Liver (tissue), 9 donors: ENCODE measurements around the gene WIPI1. TPM values are rescaled to one million over a fixed set of nuclear protein-coding genes. Genes with fewer than 3 reads are reported as not detected.
"Not testable (repeated sequence)": the region's sequence is repeated elsewhere in the genome, so short reads cannot be mapped to it uniquely, and the experiment has no call there.

Experiments
- DNase-seq: peaks from one replicate; pipeline ENCODE4 v3.0.0-alpha.2; 2017; ENCODE audit warnings: low spot score
- H3K27ac ChIP-seq, 2 donors: one replicate each; pipeline ENCODE4 v1.7.0; 2013; ENCODE audit warnings: inconsistent platforms in 2 of 2, low read length in 2 of 2, control low read depth in 1 of 2, low read depth in 1 of 2, mild to moderate bottlenecking in 1 of 2
- H3K27me3 ChIP-seq, 4 donors: one replicate each; pipeline versions ENCODE4 v1.6.1 to v1.7.0; 2013; ENCODE audit warnings: low read length in 3 of 4, inconsistent platforms in 1 of 4, mild to moderate bottlenecking in 1 of 4, moderate library complexity in 1 of 4; ENCODE audit not compliant: control insufficient read depth in 4 of 4, insufficient read depth in 4 of 4
- H3K36me3 ChIP-seq, 4 donors: one replicate each; pipeline versions ENCODE4 v1.6.1 to v1.7.0; 2013; ENCODE audit warnings: low read length in 3 of 4, mild to moderate bottlenecking in 3 of 4, low read depth in 1 of 4, moderate library complexity in 1 of 4; ENCODE audit not compliant: control insufficient read depth in 4 of 4, insufficient read depth in 3 of 4
- H3K4me1 ChIP-seq, 4 donors: one replicate each; pipeline versions ENCODE4 v1.6.1 to v1.7.0; 2013; ENCODE audit warnings: low read length in 3 of 4, mild to moderate bottlenecking in 3 of 4, moderate library complexity in 1 of 4; ENCODE audit not compliant: control insufficient read depth in 4 of 4, insufficient read depth in 4 of 4
- H3K4me3 ChIP-seq, 3 donors: one replicate each; pipeline versions ENCODE4 v1.6.1 to v1.7.0; 2013; ENCODE audit warnings: low read length in 3 of 3, control low read depth in 1 of 3, low read depth in 1 of 3, mild to moderate bottlenecking in 1 of 3
- H3K9ac ChIP-seq, 2 donors: one replicate each; pipeline ENCODE4 v1.7.0; 2013; ENCODE audit warnings: low read length in 2 of 2, mild to moderate bottlenecking in 2 of 2, moderate library complexity in 2 of 2, control low read depth in 1 of 2, low read depth in 1 of 2
- H3K9me3 ChIP-seq, 4 donors: one replicate each; pipeline versions ENCODE4 v1.6.1 to v1.7.0; 2013; ENCODE audit warnings: low read length in 3 of 4; ENCODE audit not compliant: control insufficient read depth in 4 of 4
- CTCF ChIP-seq: fragments of 150-350 bp; IDR thresholded peaks from 2 replicates; pipeline ENCODE4 v1.5.1; 2017; ENCODE audit warnings: improper control_type of control experiment, low read depth, low read length; ENCODE audit not compliant: missing input control
- EGR1 ChIP-seq, 2 donors: IDR thresholded peaks; 2 replicates each; pipeline ENCODE4 v1.6.1; 2016 to 2018; ENCODE audit warnings: antibody characterized with exemption in 2 of 2, low read depth in 2 of 2
- FOXA1 ChIP-seq: IDR thresholded peaks from 2 replicates; pipeline ENCODE4 v1.6.1; 2016; ENCODE audit warnings: antibody characterized with exemption
- GABPA ChIP-seq, 2 donors: IDR thresholded peaks in 1 of 2; conservative IDR thresholded peaks in 1 of 2; 2 replicates each; pipeline ENCODE4 v1.6.1; 2016; ENCODE audit warnings: antibody characterized with exemption in 2 of 2, mild to moderate bottlenecking in 1 of 2, moderate library complexity in 1 of 2
- HNF4G ChIP-seq: IDR thresholded peaks from 2 replicates; pipeline ENCODE4 v1.6.1; 2016; ENCODE audit warnings: antibody characterized with exemption
- JUND ChIP-seq, 2 donors: IDR thresholded peaks; 2 replicates each; pipeline ENCODE4 v1.6.1; 2016; ENCODE audit warnings: antibody characterized with exemption in 2 of 2
- MAX ChIP-seq: IDR thresholded peaks from 2 replicates; pipeline ENCODE4 v1.6.1; 2016; ENCODE audit warnings: antibody characterized with exemption
- NR2F2 ChIP-seq: IDR thresholded peaks from 2 replicates; pipeline ENCODE4 v1.6.1; 2016; ENCODE audit warnings: antibody characterized with exemption
- RAD21 ChIP-seq, 2 donors: IDR thresholded peaks; 2 replicates each; pipeline ENCODE4 v1.6.1; 2016; ENCODE audit warnings: antibody characterized with exemption in 2 of 2, mild to moderate bottlenecking in 2 of 2
- RXRA ChIP-seq, 2 donors: IDR thresholded peaks; 2 replicates each; pipeline ENCODE4 v1.6.1; 2017 to 2018; ENCODE audit warnings: antibody characterized with exemption in 2 of 2, mild to moderate bottlenecking in 1 of 2
- SP1 ChIP-seq: IDR thresholded peaks from 2 replicates; pipeline ENCODE4 v1.6.1; 2018; ENCODE audit warnings: antibody characterized with exemption, mild to moderate bottlenecking
- TAF1 ChIP-seq: conservative IDR thresholded peaks from 2 replicates; pipeline ENCODE4 v1.6.1; 2016; ENCODE audit warnings: antibody characterized with exemption, mild to moderate bottlenecking
- YY1 ChIP-seq: IDR thresholded peaks from 2 replicates; pipeline ENCODE4 v1.6.1; 2016; ENCODE audit warnings: antibody characterized with exemption, mild to moderate bottlenecking
- WGBS: extraction: QIAGEN DNeasy Blood & Tissue Kit; methylation state at CpG from one replicate; pipeline ENCODE4 v1.1.7; 2013; 5-methylcytosine and 5-hydroxymethylcytosine counted together
- polyA plus RNA-seq, 2 donors: library from polyadenylated mRNA; stranded (reverse) in 1 of 2; unstranded in 1 of 2; fragments of 200-250 nt in 1 of 2; fragments of >200 nt in 1 of 2; fragmentation: Nextera tagmentation in 1 of 2; extraction: Ambion mirVana in 1 of 2; gene quantifications; one replicate each; pipeline versions ENCODE4 v1.2.1 to v1.2.3, GENCODE V29; 2013 to 2015
- total RNA-seq, 2 donors: library from RNA; depleted of rRNA; stranded (reverse); fragments of >200 nt; gene quantifications; one replicate each; pipeline ENCODE4 v1.2.3, GENCODE V29; 2014
- TF ChIP-seq, protein P1 (sequence below): IDR thresholded peaks from 2 replicates; pipeline ENCODE4 v1.6.1; 2016; ENCODE audit warnings: antibody characterized with exemption
- TF ChIP-seq, protein P2 (sequence below): IDR thresholded peaks from 2 replicates; pipeline ENCODE4 v1.6.1; 2016; ENCODE audit warnings: antibody characterized with exemption
- donor health status: healthy.
- donor health status: healthy.
- donor health status: healthy.
- donor health status: healthy.
- donor health status: healthy.

The WIPI1 gene
- total and polyA plus RNA-seq, 4 donors: 21.1 to 48.6 (median 29.8) TPM

GRCh38 chr17:68497885-68498319 lies 40.6 kb upstream of the WIPI1 start:
- H3K9ac ChIP-seq: no peak overlapping the region
- no peak overlapping the region for H3K4me3 ChIP-seq

GRCh38 chr17:68495081-68495480 lies 37.8 kb upstream of the WIPI1 start:
- Histone ChIP-seq H3K4me1 (peaks cover 4 to 17% (median 8%) of the 10 kb centered on the region in 4 donors), H3K27ac (no peak overlapping the region), H3K9me3 (no peaks in the 10 kb centered on the region), H3K27me3 (no peaks in the 10 kb centered on the region), H3K36me3 (no peaks in the 10 kb centered on the region), H3K9ac (no peak overlapping the region), H3K4me3 (no peak overlapping the region)
- WGBS: 95% methylated on average over 4 of the region's 4 CpGs
- TF ChIP-seq JUND (IDR thresholded peaks at IDR 0.05) (no peak), YY1 (no peak), FOXA1 (no peak), EGR1 (IDR thresholded peaks at IDR 0.05; ENCODE audit: low read depth in 2 of 2) (no peak), RXRA (IDR thresholded peaks at IDR 0.05) (no peak)
- DNase-seq: no peak

More at GRCh38 chr17:68497885-68498319, 40.6 kb upstream of the WIPI1 start:
- Histone ChIP-seq H3K27ac (peak overlapping the region; percentile 60 to 74), H3K36me3 (no peaks in the 10 kb centered on the region), H3K9me3 (no peaks in the 10 kb centered on the region), H3K4me1 (peaks cover 4 to 11% (median 8%) of the 10 kb centered on the region in 4 donors), H3K27me3 (no peaks in the 10 kb centered on the region)
- no peak for TF ChIP-seq HNF4G
- TF ChIP-seq MAX: peak; percentile 1
- no peak for TF ChIP-seq YY1
- no peak for DNase-seq
- 4% methylated on average over 3 of the region's 3 CpGs for WGBS

GRCh38 chr17:68492394-68493054 lies 35.2 kb upstream of the WIPI1 start:
- not testable (repeated sequence) for DNase-seq, H3K4me3 ChIP-seq, H3K4me1 ChIP-seq, H3K27me3 ChIP-seq, H3K36me3 ChIP-seq, H3K9ac ChIP-seq, H3K27ac ChIP-seq, H3K9me3 ChIP-seq
- 89% methylated on average over 8 of the region's 8 CpGs for WGBS

DNA sequence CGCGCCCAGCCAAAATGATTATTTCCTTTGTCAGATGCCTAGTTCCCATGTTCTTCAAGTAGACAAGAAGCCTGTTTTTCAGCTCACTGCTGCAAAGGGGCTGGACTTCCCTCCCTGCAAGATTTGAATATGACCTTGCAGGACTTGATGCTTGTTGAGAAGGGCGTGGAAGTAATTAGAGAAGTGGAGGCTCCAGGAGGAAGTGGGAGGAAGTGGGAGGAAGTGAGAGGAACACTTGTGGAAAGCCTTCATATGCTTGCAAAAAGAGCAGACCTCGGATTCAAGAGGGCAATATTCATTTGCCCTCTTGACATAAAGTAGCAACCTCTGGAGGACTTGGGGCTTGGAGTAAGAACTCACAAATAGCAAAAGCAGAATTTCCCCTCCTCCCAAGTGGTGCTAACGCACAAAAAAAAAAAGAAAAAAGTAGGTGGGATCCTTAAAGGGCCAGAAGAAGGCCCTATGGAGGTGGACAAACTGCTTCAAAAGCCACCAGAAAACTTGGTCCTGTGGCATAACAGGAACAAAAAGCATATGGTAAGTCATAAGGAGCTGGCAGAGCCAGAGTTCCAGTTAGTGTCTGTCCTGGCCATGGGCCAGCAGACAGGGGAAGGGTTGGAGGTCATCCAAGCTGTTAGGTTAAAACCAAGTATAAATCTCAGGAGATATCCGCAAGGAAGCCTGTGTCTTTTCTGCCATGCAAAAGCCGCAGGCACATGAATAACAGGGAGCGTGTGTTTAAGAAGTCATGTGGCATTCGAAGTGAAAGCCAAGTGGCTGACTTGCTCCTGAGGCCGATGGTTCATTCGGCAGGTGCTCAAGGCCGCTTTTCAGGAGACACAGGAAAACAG lies 34.3 kb upstream of the WIPI1 start:
- 74% methylated on average over 12 of the region's 12 CpGs for WGBS
- no peak for DNase-seq
- no peaks in the 10 kb centered on the region for H3K27me3 ChIP-seq
- H3K4me1 ChIP-seq: peaks cover 0 to 7% (median 0%) of the 10 kb centered on the region in 4 donors
- no peak overlapping the region for H3K9ac ChIP-seq
- H3K9me3 ChIP-seq: no peaks in the 10 kb centered on the region
- no peak overlapping the region for H3K4me3 ChIP-seq
- TF ChIP-seq GABPA (IDR thresholded peaks at IDR 0.05 in 1 of 2, conservative IDR thresholded peaks at IDR 0.05 in 1 of 2) (no peak), HNF4G (no peak), EGR1 (IDR thresholded peaks at IDR 0.05; ENCODE audit: low read depth in 2 of 2) (peak; percentile 21 to 26), RXRA (IDR thresholded peaks at IDR 0.05) (peak in 1 of 2 donors; percentile 23), YY1 (no peak), RAD21 (IDR thresholded peaks at IDR 0.05) (peak in 1 of 2 donors; percentile 24), NR2F2 (peak; percentile 70), FOXA1 (no peak), SP1 (peak; percentile 11), TAF1 (no peak), CTCF (no peak), MAX (peak; percentile 38)
- TF ChIP-seq, protein P1, sequence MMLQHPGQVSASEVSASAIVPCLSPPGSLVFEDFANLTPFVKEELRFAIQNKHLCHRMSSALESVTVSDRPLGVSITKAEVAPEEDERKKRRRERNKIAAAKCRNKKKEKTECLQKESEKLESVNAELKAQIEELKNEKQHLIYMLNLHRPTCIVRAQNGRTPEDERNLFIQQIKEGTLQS: no peak
- TF ChIP-seq, protein P2, sequence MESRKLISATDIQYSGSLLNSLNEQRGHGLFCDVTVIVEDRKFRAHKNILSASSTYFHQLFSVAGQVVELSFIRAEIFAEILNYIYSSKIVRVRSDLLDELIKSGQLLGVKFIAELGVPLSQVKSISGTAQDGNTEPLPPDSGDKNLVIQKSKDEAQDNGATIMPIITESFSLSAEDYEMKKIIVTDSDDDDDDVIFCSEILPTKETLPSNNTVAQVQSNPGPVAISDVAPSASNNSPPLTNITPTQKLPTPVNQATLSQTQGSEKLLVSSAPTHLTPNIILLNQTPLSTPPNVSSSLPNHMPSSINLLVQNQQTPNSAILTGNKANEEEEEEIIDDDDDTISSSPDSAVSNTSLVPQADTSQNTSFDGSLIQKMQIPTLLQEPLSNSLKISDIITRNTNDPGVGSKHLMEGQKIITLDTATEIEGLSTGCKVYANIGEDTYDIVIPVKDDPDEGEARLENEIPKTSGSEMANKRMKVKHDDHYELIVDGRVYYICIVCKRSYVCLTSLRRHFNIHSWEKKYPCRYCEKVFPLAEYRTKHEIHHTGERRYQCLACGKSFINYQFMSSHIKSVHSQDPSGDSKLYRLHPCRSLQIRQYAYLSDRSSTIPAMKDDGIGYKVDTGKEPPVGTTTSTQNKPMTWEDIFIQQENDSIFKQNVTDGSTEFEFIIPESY: no peak
- no peak overlapping the region for H3K27ac ChIP-seq
- no peaks in the 10 kb centered on the region for H3K36me3 ChIP-seq
